HG02981 (cell line): ENCODE data around the gene FAM229A.

Experiments used
- ATAC-seq: cut with Tn5 transposase; IDR thresholded peaks from one replicate; pipeline ENCODE4 v1.9.1; 2021; ENCODE audit warnings: mild to moderate bottlenecking, moderate library complexity; ENCODE audit not compliant: unreplicated experiment

FAM229A gene

DNA sequence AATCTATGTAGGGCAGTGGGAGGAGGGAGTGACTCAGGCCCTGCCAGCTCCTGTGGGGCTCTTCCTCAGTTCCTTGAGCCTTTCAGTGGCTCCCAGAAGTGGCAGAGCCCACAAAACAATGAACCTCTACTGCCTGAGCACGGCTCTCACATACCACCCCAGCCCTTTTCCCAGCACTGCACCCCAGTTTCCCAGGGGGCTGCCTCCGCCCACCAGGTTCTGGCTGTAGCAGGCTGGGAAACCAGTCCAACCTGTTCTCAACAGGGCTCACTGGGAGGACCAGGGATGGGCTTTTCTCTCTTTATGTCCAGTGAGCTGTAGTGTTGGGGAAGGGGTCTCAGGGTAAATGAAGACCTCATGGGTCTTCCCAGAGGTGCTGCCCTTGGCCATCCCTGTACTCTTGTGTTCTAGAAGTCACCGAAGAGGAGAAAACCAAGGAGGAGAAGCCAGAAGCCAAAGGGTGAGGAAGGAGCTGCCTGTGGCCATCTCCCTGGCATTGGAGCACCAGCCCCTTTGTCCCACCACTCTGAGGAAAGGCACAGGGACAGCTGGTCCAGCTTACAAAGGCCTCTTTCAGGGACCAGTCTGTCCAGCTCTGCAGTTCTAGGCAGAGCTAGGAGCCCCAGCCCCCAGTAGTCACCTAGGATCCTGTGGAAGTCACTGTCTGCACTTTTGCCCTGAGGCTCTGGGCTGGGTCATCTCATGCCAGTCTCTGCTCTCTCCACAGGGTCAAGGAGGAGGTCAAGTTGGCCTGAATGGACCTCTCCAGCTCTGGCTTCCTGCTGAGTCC lies 29.8 kb downstream of the FAM229A start:
- ATAC-seq = no peak

DNA sequence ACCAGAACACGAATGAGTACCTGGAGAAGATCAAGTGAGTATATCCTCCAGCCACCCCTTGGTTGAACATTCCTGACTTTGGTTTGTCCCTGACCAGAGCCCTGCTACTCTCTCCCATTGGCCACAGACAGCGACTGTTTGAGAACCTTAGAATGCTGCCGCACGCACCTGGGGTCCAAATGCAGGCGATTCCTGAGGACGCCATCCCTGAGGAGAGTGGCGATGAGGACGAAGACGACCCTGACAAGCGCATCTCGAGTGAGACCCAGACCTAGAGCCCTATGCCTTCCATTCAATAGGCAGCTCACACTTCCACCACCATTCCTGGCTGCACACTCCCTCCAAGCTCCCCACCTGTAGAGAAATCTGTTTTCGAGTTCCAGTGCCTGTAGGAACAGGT lies 30.7 kb downstream of the FAM229A start:
- ATAC-seq = no peak

GRCh38 chr1:32330558-32331151 lies 31.6 kb downstream of the FAM229A start:
- no peak for ATAC-seq

DNA sequence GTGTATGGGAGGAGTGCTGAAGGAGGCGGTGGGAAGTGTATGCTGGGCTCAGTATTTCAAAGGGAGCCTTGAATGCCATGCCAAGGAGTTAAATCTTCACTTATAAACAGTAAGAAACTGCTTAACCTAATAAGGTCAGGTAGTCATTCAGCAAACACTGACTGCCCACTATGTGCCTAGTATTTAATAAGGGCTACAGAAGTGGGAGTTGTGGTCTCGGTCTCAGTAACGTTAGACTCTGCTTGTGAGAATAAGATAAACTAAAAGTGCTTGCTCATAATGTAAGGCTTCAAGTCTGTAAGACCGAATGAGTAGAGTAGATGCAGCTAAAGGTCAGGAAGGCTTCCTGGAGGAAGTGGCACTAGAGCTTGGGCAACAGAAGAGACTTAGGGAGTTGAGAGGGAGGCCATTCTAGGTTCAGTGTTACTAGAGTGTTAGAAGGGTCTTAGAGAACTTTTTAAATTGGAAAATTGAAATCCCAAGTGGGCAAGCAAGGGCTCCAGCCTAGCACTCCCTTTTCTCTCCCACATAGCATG lies 32.3 kb downstream of the FAM229A start:
- no peak for ATAC-seq

GRCh38 chr1:32327204-32327603 lies 35.1 kb downstream of the FAM229A start:
- no peak for ATAC-seq

- ATAC-seq = no peak
Measured at GRCh38 chr1:32321712-32322291, 40.5 kb downstream of the FAM229A start.

- ATAC-seq = no peak
Measured at GRCh38 chr1:32318127-32318869, 44.0 kb downstream of the FAM229A start.

DNA sequence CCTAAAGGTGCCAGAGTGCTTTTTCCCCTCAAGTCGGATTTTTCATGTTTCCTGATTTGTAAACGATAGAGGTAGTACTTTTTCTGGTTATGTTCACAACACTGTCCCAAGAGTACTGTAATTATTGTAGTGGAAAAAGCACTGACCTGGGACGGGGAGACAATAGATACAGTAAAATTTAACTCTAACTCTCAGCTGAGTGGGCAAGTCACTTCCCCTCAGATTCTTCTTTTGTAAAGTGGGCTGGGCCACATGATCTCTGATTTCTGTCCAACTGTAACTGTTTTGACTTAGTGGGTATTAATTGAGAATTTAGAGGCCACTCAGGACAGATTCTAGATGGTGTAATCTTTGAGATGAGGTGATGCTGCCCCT lies 45.4 kb downstream of the FAM229A start:
- ATAC-seq = no peak

DNA sequence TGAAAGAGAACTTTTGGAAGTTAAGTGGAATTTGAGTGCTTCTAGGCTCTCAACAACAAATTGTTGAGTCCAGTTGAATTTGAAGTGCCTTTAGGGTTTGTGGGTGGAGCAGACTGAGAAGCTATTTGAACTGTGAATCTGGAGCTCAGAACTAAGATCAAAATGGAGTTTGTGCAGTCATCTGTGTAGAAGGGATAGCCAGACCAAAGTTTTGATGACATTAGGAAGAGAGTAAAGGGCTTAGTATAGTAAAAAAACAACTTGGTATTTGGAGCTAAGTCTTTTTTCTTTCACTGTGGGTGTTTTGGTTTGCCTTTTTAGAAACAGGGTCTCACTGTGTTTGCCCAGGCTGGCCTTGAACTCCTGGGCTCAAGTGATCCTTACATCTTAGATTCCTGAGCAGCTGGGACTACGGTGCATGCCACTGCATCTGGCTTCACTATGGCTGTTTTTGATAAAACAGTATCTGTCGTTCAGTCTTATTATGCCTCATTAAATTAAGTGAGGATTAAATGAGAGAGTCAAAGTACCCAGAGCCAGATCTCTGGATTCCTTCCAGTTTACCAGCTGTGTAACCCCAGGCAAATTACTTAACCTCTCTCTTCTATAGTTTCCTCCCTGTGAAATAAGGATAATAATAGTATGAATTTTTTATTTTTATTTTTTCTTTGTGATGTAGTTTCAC lies 50.4 kb downstream of the FAM229A start:
- no peak for ATAC-seq
